Cardiac muscle cell (in vitro differentiated cells and primary cell): ENCODE data around the gene ZFP36L2. TPM values are rescaled to one million over a fixed set of nuclear protein-coding genes. Genes with fewer than 3 reads are reported as not detected.

ENCODE experiments used
- DNase-seq, 2 donors: peaks; one replicate each; pipeline versions ENCODE4 v3.0.0 to v3.0.0-alpha.2; 2010 to 2017; ENCODE audit warnings: low read depth in 1 of 2, low spot score in 1 of 2
- H3K27ac ChIP-seq: fragments of 200-600 bp; sonication (generic); 2 replicates; pipeline ENCODE4 v1.5.1; 2016
- H3K27me3 ChIP-seq: fragments of 200-600 bp; sonication (generic); 2 replicates; pipeline ENCODE4 v1.6.0; 2016; ENCODE audit warnings: control low read depth
- H3K36me3 ChIP-seq: fragments of 200-600 bp; sonication (generic); 2 replicates; pipeline ENCODE4 v1.5.1; 2016; ENCODE audit warnings: control low read depth
- H3K4me1 ChIP-seq: fragments of 200-600 bp; sonication (generic); 2 replicates; pipeline ENCODE4 v1.8.1; 2017; ENCODE audit warnings: low read depth, mild to moderate bottlenecking, mixed run types
- H3K4me3 ChIP-seq: fragments of 200-600 bp; sonication (generic); 2 replicates; pipeline ENCODE4 v1.5.1; 2016; ENCODE audit warnings: mild to moderate bottlenecking
- H3K9me3 ChIP-seq: fragments of 200-600 bp; sonication (generic); 2 replicates; pipeline ENCODE4 v1.5.1; 2017; ENCODE audit warnings: low read depth, mild to moderate bottlenecking, control low read depth
- CTCF ChIP-seq: IDR thresholded peaks from 2 replicates; pipeline ENCODE4 v1.5.1; 2012; ENCODE audit warnings: low read depth, mild to moderate bottlenecking, low read length
- polyA plus RNA-seq: library from polyadenylated mRNA; unstranded; fragments of >200 nt; fragmentation: Nextera tagmentation; extraction: Ambion mirVana; gene quantifications from 2 replicates; pipeline ENCODE4 v1.2.1, GENCODE V29; 2016
- total RNA-seq: library from RNA; depleted of rRNA; stranded (reverse); fragments of >200 nt; gene quantifications from 2 replicates; pipeline ENCODE4 v1.2.3, GENCODE V29; 2016

Gene ZFP36L2
- total and polyA plus RNA-seq, 2 experiments from 2014 or later, result 27.6 to 73.9 TPM

GRCh38 chr2:43185146-43185545, 41.3 kb downstream of the ZFP36L2 start:
- Histone ChIP-seq H3K4me1 (peaks cover 3% of the 10 kb centered on the region), H3K9me3 (no peaks in the 10 kb centered on the region), H3K4me3 (no peak overlapping the region), H3K27me3 (no peaks in the 10 kb centered on the region), H3K27ac (no peak overlapping the region), H3K36me3 (no peaks in the 10 kb centered on the region)
- no peak for DNase-seq
- no peak for TF ChIP-seq CTCF

- Histone ChIP-seq H3K4me3 (no peak overlapping the region), H3K27me3 (no peaks in the 10 kb centered on the region), H3K27ac (no peak overlapping the region), H3K4me1 (peaks cover 3% of the 10 kb centered on the region), H3K9me3 (no peaks in the 10 kb centered on the region), H3K36me3 (no peaks in the 10 kb centered on the region)
- DNase-seq, result peak in 1 of 2 donors; percentile 26
- TF ChIP-seq CTCF, result no peak
Observed at GRCh38 chr2:43184339-43184895, 42.0 kb downstream of the ZFP36L2 start.

GRCh38 chr2:43183743-43184142, 42.7 kb downstream of the ZFP36L2 start:
- no peak overlapping the region for H3K4me3 ChIP-seq
- no peak for DNase-seq
- H3K27ac ChIP-seq, result no peak overlapping the region
- no peak for TF ChIP-seq CTCF
- H3K9me3 ChIP-seq, result no peaks in the 10 kb centered on the region
- H3K36me3 ChIP-seq, result no peaks in the 10 kb centered on the region
- no peaks in the 10 kb centered on the region for H3K27me3 ChIP-seq
- H3K4me1 ChIP-seq, result peaks cover 7% of the 10 kb centered on the region

- Histone ChIP-seq H3K4me1 (peaks cover 16% of the 10 kb centered on the region), H3K27me3 (no peaks in the 10 kb centered on the region), H3K4me3 (no peak overlapping the region), H3K27ac (no peak overlapping the region), H3K9me3 (no peaks in the 10 kb centered on the region), H3K36me3 (no peaks in the 10 kb centered on the region)
- TF ChIP-seq CTCF, result no peak
- no peak for DNase-seq
Observed at GRCh38 chr2:43180897-43181296, 45.5 kb downstream of the ZFP36L2 start.

- H3K9me3 ChIP-seq, result no peaks in the 10 kb centered on the region
- no peak for TF ChIP-seq CTCF
- no peaks in the 10 kb centered on the region for H3K36me3 ChIP-seq
- H3K27ac ChIP-seq, result no peak overlapping the region
- DNase-seq, result no peak
- no peak overlapping the region for H3K4me3 ChIP-seq
- H3K27me3 ChIP-seq, result no peaks in the 10 kb centered on the region
- peaks cover 16% of the 10 kb centered on the region for H3K4me1 ChIP-seq
Observed at GRCh38 chr2:43179942-43180341, 46.5 kb downstream of the ZFP36L2 start.
